SU-DHL-6 (cell line): ENCODE results near the gene LCP2.

Experiments used
- CTCF ChIP-seq: fragments of 200-600 bp; sonication (generic); IDR thresholded peaks from one replicate; pipeline ENCODE4 v1.5.1; 2017; ENCODE audit warnings: antibody characterized with exemption, mild to moderate bottlenecking, low read length, moderate library complexity; ENCODE audit not compliant: insufficient read depth, poor library complexity, severe bottlenecking
- EZH2phosphoT487 ChIP-seq: fragments of 200-600 bp; sonication (generic), shearing (Covaris generic); conservative IDR thresholded peaks from 2 replicates; pipeline ENCODE4 v1.6.1; 2018; ENCODE audit warnings: mild to moderate bottlenecking, antibody characterized with exemption, low read length, moderate library complexity, mixed read lengths

GRCh38 chr5:170329524-170329923, 31.9 kb upstream of the LCP2 start:
- TF ChIP-seq EZH2phosphoT487 = no peak
- TF ChIP-seq CTCF = no peak
